Measurements from ENCODE around the gene SF3B2.

SF3B2 gene

GRCh38 chr11:66050581-66051231, 1.5 kb upstream of the SF3B2 start:
- DNase-seq (ENCODE audit: low read depth in 2 of 2), result no peak

- no peak for DNase-seq (ENCODE audit: low read depth in 2 of 2)
Observed at GRCh38 chr11:66051371-66051765, 796 bp upstream of the SF3B2 start.

- DNase-seq (ENCODE audit: low read depth in 2 of 2), result no peak
Observed at GRCh38 chr11:66052664-66052982, 459 bp downstream of the SF3B2 start.

GRCh38 chr11:66055021-66055420, 2.9 kb downstream of the SF3B2 start:
- no peak for DNase-seq (ENCODE audit: low read depth in 2 of 2)

GRCh38 chr11:66056501-66056900, 4.3 kb downstream of the SF3B2 start:
- no peak for DNase-seq (ENCODE audit: low read depth in 2 of 2)

GRCh38 chr11:66059966-66060680, 8.0 kb downstream of the SF3B2 start:
- DNase-seq (ENCODE audit: low read depth in 2 of 2), result no peak

- DNase-seq (ENCODE audit: low read depth in 2 of 2), result no peak
Observed at GRCh38 chr11:66061268-66061667, 9.1 kb downstream of the SF3B2 start.

GRCh38 chr11:66062408-66062807, 10.2 kb downstream of the SF3B2 start:
- no peak for DNase-seq (ENCODE audit: low read depth in 2 of 2)

GRCh38 chr11:66063900-66064299, 11.7 kb downstream of the SF3B2 start:
- no peak for DNase-seq (ENCODE audit: low read depth in 2 of 2)

- no peak for DNase-seq (ENCODE audit: low read depth in 2 of 2)
Observed at GRCh38 chr11:66064571-66064970, 12.4 kb downstream of the SF3B2 start.

GRCh38 chr11:66066751-66067150, 14.6 kb downstream of the SF3B2 start:
- no peak for DNase-seq (ENCODE audit: low read depth in 2 of 2)

GRCh38 chr11:66067640-66068039, 15.5 kb downstream of the SF3B2 start:
- no peak for DNase-seq (ENCODE audit: low read depth in 2 of 2)

GRCh38 chr11:66068154-66068821, 16.1 kb downstream of the SF3B2 start:
- DNase-seq (ENCODE audit: low read depth in 2 of 2), result peak; percentile 57 to 75

GRCh38 chr11:66068923-66069714, 17.0 kb downstream of the SF3B2 start:
- no peak for DNase-seq (ENCODE audit: low read depth in 2 of 2)

GRCh38 chr11:66069715-66070603, 17.8 kb downstream of the SF3B2 start, which contains the start of gene PACS1:
PACS1 (plus strand) TSS chr11:66070272; CDS start chr11:66070487, 215 bp downstream.
- DNase-seq (ENCODE audit: low read depth in 2 of 2), result peak; percentile 51 to 67

- no peak for DNase-seq (ENCODE audit: low read depth in 2 of 2)
Observed at GRCh38 chr11:66070604-66071380, 18.6 kb downstream of the SF3B2 start.

GRCh38 chr11:66071381-66071801, 19.2 kb downstream of the SF3B2 start:
- no peak for DNase-seq (ENCODE audit: low read depth in 2 of 2)

GRCh38 chr11:66072081-66072480, 19.9 kb downstream of the SF3B2 start:
- DNase-seq (ENCODE audit: low read depth in 2 of 2), result no peak

GRCh38 chr11:66072518-66072917, 20.4 kb downstream of the SF3B2 start:
- DNase-seq (ENCODE audit: low read depth in 2 of 2), result no peak

GRCh38 chr11:66073669-66074068, 21.5 kb downstream of the SF3B2 start:
- DNase-seq (ENCODE audit: low read depth in 2 of 2), result no peak
